SK-N-SH (cell line): ENCODE measurements around the gene ZBTB37.

Source experiments
- FOXJ3 ChIP-seq: sonication (generic); formaldehyde crosslinking; IDR thresholded peaks from 2 replicates; pipeline ENCODE4 v1.5.1; 2020; ENCODE audit warnings: mild to moderate bottlenecking, missing genetic modification reagents
- POLR2AphosphoS5 ChIP-seq: IDR thresholded peaks from 2 replicates; pipeline ENCODE4 v1.6.1; 2012; ENCODE audit warnings: low read depth, low read length

GRCh38 chr1:173917149-173917548 lies 49.0 kb downstream of the ZBTB37 start, which contains the start of gene SERPINC1:
- TF ChIP-seq FOXJ3 (CRISPR knock-in tag) = no peak
- no peak for TF ChIP-seq POLR2AphosphoS5
